Type B pancreatic cell (in vitro differentiated cells): Measurements from ENCODE around the gene NUP160. TPM values are rescaled to one million over a fixed set of nuclear protein-coding genes. Genes with fewer than 3 reads are reported as not detected.
"Not testable (repeated sequence)": the region's sequence is repeated elsewhere in the genome, so short reads cannot be mapped to it uniquely, and the experiment has no call there.

Experiments used
- DNase-seq: peaks from one replicate; pipeline ENCODE4 v3.0.0; 2021; ENCODE audit warnings: mixed read lengths; ENCODE audit not compliant: unreplicated experiment; ENCODE audit errors: extremely low spot score
- H3K27ac Mint-ChIP-seq: 2 replicates; pipeline ENCODE4 v1.8.0; 2021; ENCODE audit warnings: mild to moderate bottlenecking, mixed read lengths
- H3K27me3 Mint-ChIP-seq: 2 replicates; pipeline ENCODE4 v1.8.0; 2021; ENCODE audit warnings: mixed read lengths
- H3K36me3 Mint-ChIP-seq: 2 replicates; pipeline ENCODE4 v1.8.0; 2021; ENCODE audit warnings: mixed read lengths
- H3K4me1 Mint-ChIP-seq: one replicate; pipeline ENCODE4 v1.8.0; 2021; ENCODE audit warnings: mixed read lengths; ENCODE audit not compliant: unreplicated experiment
- H3K4me3 Mint-ChIP-seq: 2 replicates; pipeline ENCODE4 v1.8.0; 2021; ENCODE audit warnings: mild to moderate bottlenecking, mixed read lengths
- H3K9me3 Mint-ChIP-seq: 2 replicates; pipeline ENCODE4 v1.8.0; 2021; ENCODE audit warnings: mixed read lengths
- CTCF ChIP-seq: fragments of 200-600 bp; sonication (generic); conservative IDR thresholded peaks from 2 replicates; pipeline ENCODE4 v1.5.0; 2021; ENCODE audit warnings: antibody characterized with exemption, mild to moderate bottlenecking
- total RNA-seq: library from RNA; stranded (reverse); gene quantifications from 2 replicates; pipeline ENCODE4 v1.2.1, GENCODE V29; 2021; ENCODE audit warnings: low replicate concordance

Gene NUP160
- total RNA-seq, 1 donor from 2014 or later, result 69.9 TPM

GRCh38 chr11:47889714-47890441 is 41.7 kb upstream of the NUP160 start:
- Mint-ChIP-seq H3K4me1 (no peaks in the 10 kb centered on the region), H3K27ac (no peak overlapping the region), H3K27me3 (peaks cover 3% of the 10 kb centered on the region), H3K9me3 (no peaks in the 10 kb centered on the region), H3K36me3 (no peaks in the 10 kb centered on the region), H3K4me3 (no peak overlapping the region)
- TF ChIP-seq CTCF, result no peak
- no peak for DNase-seq

GRCh38 chr11:47887910-47888569 is 39.9 kb upstream of the NUP160 start:
- DNase-seq, result no peak
- Mint-ChIP-seq H3K9me3 (no peaks in the 10 kb centered on the region), H3K4me1 (no peaks in the 10 kb centered on the region), H3K27me3 (peaks cover 6% of the 10 kb centered on the region), H3K27ac (no peak overlapping the region), H3K36me3 (no peaks in the 10 kb centered on the region), H3K4me3 (no peak overlapping the region)
- TF ChIP-seq CTCF, result no peak

GRCh38 chr11:47886096-47886495 is 37.9 kb upstream of the NUP160 start:
- no peaks in the 10 kb centered on the region for H3K36me3 Mint-ChIP-seq
- DNase-seq, result no peak
- no peak overlapping the region for H3K27ac Mint-ChIP-seq
- no peak overlapping the region for H3K4me3 Mint-ChIP-seq
- TF ChIP-seq CTCF, result no peak
- no peaks in the 10 kb centered on the region for H3K4me1 Mint-ChIP-seq
- H3K9me3 Mint-ChIP-seq, result no peaks in the 10 kb centered on the region
- peaks cover 6% of the 10 kb centered on the region for H3K27me3 Mint-ChIP-seq

- not testable (repeated sequence) for H3K36me3 Mint-ChIP-seq, H3K9me3 Mint-ChIP-seq, H3K27me3 Mint-ChIP-seq, H3K4me1 Mint-ChIP-seq, H3K4me3 Mint-ChIP-seq, DNase-seq, H3K27ac Mint-ChIP-seq
Observed at GRCh38 chr11:47882437-47882836, 34.3 kb upstream of the NUP160 start.

GRCh38 chr11:47881145-47881544 is 33.0 kb upstream of the NUP160 start:
- H3K27ac Mint-ChIP-seq, result no peak overlapping the region
- no peak for DNase-seq
- H3K9me3 Mint-ChIP-seq, result peaks cover 8% of the 10 kb centered on the region
- peaks cover 3% of the 10 kb centered on the region for H3K27me3 Mint-ChIP-seq
- no peak overlapping the region for H3K4me3 Mint-ChIP-seq
- TF ChIP-seq CTCF, result no peak
- no peaks in the 10 kb centered on the region for H3K4me1 Mint-ChIP-seq
- no peaks in the 10 kb centered on the region for H3K36me3 Mint-ChIP-seq
